AG04449 (cell line): ENCODE measurements around the gene SLC7A10.

ENCODE experiments used
- CTCF ChIA-PET: fragments of 350-600 bp; formaldehyde crosslinking; extraction: SDS; loops from one replicate; lab custom pipeline; 2021; ENCODE audit warnings: antibody characterized with exemption; lab: Yijun Ruan, JAX
- POLR2A ChIA-PET: fragments of 400-600, 350-600 bp; formaldehyde crosslinking; extraction: SDS; loops from one replicate; lab custom pipeline; 2020; ENCODE audit warnings: antibody characterized with exemption, inconsistent platforms; lab: Yijun Ruan, JAX
- DNase-seq: peaks from one replicate; pipeline ENCODE4 v3.0.0-alpha.2; 2010; ENCODE audit warnings: low read depth, low spot score
- H3K4me3 ChIP-seq: 2 replicates; pipeline ENCODE4 v1.5.1; 2011; ENCODE audit warnings: low read depth, mild to moderate bottlenecking, control low read depth, low read length
- TF ChIP-seq, protein P1 (sequence below): IDR thresholded peaks from one replicate; pipeline ENCODE4 v1.5.1; 2011; ENCODE audit warnings: mild to moderate bottlenecking, moderate library complexity, low read length, control low read depth, inconsistent platforms; ENCODE audit not compliant: insufficient read depth; ENCODE audit errors: missing control alignments

The SLC7A10 gene

DNA sequence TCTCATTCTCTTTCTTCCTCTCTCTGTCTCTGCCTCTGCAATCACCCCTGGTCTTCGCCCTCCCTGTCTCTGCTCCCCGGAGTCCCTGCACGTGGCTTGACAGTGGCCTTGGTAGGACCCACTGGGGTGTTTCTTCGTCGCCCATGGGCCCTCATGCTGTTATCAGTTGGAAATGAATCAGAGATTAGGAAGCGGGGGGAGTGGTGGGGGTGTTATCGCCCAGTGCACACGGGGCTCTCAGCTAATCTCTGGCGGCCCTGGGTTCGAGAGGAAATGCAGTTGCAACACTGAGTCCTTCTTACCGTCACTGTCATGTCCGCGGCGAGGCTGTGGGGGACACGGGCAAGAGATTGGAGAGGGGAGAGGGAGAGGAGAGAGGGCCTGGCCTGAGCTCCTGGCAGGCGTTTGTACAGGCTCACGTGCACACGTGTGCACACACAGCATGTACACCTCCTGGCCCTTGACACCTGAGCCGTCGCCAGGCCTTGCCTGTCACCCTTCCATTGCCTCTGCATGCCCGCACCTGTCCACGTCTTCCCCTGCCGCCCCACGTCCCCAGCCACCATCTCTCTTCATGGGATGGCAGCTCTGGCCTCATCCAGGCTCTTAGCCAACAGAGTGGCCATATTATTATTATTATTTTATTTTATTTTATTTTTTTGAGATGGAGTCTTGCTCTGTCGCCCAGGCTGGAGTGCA is 37.8 kb upstream of the SLC7A10 start:
- TF ChIP-seq, protein P1, sequence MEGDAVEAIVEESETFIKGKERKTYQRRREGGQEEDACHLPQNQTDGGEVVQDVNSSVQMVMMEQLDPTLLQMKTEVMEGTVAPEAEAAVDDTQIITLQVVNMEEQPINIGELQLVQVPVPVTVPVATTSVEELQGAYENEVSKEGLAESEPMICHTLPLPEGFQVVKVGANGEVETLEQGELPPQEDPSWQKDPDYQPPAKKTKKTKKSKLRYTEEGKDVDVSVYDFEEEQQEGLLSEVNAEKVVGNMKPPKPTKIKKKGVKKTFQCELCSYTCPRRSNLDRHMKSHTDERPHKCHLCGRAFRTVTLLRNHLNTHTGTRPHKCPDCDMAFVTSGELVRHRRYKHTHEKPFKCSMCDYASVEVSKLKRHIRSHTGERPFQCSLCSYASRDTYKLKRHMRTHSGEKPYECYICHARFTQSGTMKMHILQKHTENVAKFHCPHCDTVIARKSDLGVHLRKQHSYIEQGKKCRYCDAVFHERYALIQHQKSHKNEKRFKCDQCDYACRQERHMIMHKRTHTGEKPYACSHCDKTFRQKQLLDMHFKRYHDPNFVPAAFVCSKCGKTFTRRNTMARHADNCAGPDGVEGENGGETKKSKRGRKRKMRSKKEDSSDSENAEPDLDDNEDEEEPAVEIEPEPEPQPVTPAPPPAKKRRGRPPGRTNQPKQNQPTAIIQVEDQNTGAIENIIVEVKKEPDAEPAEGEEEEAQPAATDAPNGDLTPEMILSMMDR = no peak
- ChIA-PET POLR2A (no interaction called here), CTCF (no interaction called here)
- no peak for DNase-seq
- H3K4me3 ChIP-seq = no peak overlapping the region

DNA sequence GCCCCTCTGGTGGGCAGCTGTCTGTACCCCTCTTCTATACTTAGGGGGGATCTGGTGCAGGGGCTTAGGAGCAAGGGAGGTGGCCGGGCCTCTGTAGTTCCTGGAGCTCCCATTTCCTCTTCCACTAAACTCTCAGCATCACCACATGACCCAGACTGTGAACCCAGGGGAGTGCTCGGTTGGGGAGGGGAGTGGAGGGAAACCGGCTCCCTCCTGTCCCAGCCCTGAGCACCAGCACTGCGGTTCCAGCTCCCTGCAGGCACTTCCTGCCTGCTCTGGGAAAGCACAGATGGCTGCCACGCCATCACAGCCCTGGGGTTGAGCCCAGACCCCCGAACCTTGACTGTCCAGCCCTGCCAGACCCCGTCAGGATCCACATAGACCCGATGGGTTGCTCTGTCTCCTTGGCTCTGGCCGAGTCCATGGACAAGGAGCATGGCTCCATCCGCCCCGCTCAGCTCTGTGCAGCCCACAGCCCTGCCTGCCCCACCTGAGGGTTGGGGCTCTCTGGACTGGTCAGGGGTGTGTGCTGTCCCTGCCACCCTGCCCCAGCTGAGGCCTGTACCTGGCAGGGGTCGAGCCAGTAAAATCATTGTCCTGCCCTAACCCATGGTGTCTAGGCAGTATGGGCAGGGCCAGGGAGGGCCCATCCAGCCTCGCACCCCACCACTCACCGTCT is 36.0 kb upstream of the SLC7A10 start:
- ChIA-PET POLR2A (no interaction called here), CTCF (no interaction called here)
- DNase-seq = no peak
- TF ChIP-seq, protein P1 = no peak
- H3K4me3 ChIP-seq = no peak overlapping the region

DNA sequence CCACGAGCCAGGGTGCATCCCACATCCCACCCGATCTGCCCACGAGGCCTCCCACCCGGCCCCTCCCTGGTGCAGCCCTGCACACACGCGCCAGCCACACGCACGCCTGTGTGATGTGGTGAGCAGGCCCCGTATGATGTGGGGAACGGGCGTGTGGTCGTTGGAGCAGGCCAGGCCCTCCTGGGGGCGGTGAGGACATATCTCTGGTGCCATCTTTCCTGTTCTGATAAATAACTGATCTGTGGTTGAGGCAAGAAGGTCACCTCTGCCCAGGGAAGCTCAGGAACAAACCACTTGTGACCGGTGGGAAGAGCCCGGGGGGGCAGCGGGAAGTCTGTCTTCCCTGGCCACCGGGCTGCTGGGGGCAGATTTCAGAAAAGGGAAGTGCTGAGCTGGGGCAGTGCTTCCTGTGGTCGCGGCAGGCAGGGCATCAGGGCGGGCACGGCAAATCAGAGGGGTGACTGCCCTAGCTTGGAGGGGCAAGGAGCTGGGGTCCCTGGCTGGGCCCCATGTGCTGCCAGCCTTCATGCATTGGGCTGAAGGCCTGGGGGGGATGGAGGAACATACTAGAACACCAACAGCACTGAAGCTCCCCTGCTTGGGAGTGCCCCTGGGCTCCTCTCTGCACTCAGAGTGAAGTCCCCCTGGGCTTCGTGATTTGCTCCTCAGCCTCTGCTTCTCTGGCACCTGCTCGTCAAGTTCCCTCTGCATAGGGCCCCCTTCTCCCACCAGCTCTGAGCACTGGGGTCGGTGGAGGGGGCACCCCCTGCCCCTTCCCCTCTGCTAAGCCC is 35.2 kb upstream of the SLC7A10 start:
- ChIA-PET CTCF (no interaction called here), POLR2A (no interaction called here)
- no peak overlapping the region for H3K4me3 ChIP-seq
- DNase-seq = no peak
- TF ChIP-seq, protein P1 = no peak

DNA sequence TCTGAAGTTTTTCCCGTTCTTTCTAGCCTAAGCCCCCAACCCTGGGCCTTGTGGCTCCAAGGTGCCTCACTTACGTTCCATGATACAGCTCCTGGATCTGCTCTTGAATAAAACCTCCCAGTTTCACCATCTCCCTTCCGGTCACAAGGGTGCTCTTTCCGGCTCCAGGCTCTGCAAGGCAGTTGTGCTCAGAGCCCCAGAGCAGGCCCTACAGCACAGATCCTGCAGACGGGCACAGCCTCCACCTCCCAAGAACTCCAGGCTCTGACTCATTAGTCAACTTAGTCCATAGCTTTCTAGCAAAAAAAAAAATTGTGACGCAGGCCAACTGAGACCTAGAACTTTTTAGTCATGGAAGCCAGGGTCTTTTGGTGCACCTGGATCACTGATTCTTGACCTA is 33.9 kb upstream of the SLC7A10 start:
- ChIA-PET CTCF (interaction anchor here (0.8 to 1.6 kb wide), 2 partner anchors 14 to 20 kb away, joined by 3 to 4 read pairs; no protein-coding TSS in a partner anchor), POLR2A (interaction anchor here (0.6 kb wide), 1 partner anchor 795 kb away, joined by 3 read pairs; no protein-coding TSS in a partner anchor)
- no peak for DNase-seq
- H3K4me3 ChIP-seq = no peak overlapping the region
- TF ChIP-seq, protein P1 = no peak

DNA sequence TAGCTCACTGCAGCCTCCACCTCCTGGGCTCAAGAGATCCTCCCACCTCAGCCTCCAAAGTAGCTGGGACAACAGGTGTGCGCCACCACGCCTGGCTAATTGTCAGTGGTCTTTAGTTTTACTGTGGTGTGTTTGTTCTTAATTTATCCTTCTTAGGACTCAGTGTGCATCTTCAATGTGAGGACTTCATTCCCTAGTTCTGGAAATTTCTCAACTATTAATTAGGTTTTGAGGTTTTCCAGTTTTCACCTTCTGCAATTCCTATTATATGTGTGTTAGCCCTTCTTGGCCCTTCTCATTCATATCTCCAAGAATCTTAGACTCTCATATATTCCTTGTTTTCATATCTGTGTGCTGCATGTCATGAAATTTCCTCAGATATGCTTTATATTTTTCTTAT is 32.2 kb upstream of the SLC7A10 start:
- POLR2A ChIA-PET = no interaction called here

More for the DNA sequence above, 32.2 kb upstream of the SLC7A10 start:
- CTCF ChIA-PET = interaction anchor here (0.9 to 1.9 kb wide), 8 partner anchors 11 to 148 kb away, joined by 3 to 7 read pairs (median 3); partner anchors contain the start of gene CEBPA
- H3K4me3 ChIP-seq = no peak overlapping the region
- TF ChIP-seq, protein P1 = no peak
- no peak for DNase-seq
